ENCODE measurements around the gene KSR2. TPM values are rescaled to one million over a fixed set of nuclear protein-coding genes. Genes with fewer than 3 reads are reported as not detected.

The KSR2 gene
- under 0.01 TPM in 1 of 2 replicates, not detected in the other for total RNA-seq (ENCODE audit: low replicate concordance)

- DNase-seq (ENCODE audit: low read depth) = peak; percentile 16
- peak within 1 kb of the TSS; percentile 61 for H3K4me3 ChIP-seq (ENCODE audit: low read depth, low read length)
- TF ChIP-seq CTCF (IDR thresholded peaks at IDR 0.05; ENCODE audit: insufficient read depth, low read length) = no peak
Measured at GRCh38 chr12:117968826-117969659, at the start of gene KSR2. TSS of gene KSR2 (minus strand) at chr12:117968990. CDS start at chr12:117968255, 735 bp downstream.

- no peak overlapping the region for H3K4me3 ChIP-seq (ENCODE audit: low read depth, low read length)
- TF ChIP-seq CTCF (IDR thresholded peaks at IDR 0.05; ENCODE audit: insufficient read depth, low read length) = no peak
- no peak for DNase-seq (ENCODE audit: low read depth)
Measured at GRCh38 chr12:118017926-118018325, 49.1 kb upstream of the KSR2 start.

GRCh38 chr12:118016424-118017264, 47.9 kb upstream of the KSR2 start, which contains the start of gene RFC5:
TSS of gene RFC5 (plus strand) at chr12:118016703. CDS start at chr12:118016828, 125 bp downstream.
- TF ChIP-seq CTCF (IDR thresholded peaks at IDR 0.05; ENCODE audit: insufficient read depth, low read length) = no peak
- peak within 1 kb of the TSS; percentile 96 for H3K4me3 ChIP-seq (ENCODE audit: low read depth, low read length)
- peak; percentile 94 for DNase-seq (ENCODE audit: low read depth)

- no peak for DNase-seq (ENCODE audit: low read depth)
- peak overlapping the region; percentile 49 for H3K4me3 ChIP-seq (ENCODE audit: low read depth, low read length)
- no peak for TF ChIP-seq CTCF (IDR thresholded peaks at IDR 0.05; ENCODE audit: insufficient read depth, low read length)
Measured at GRCh38 chr12:118015944-118016343, 47.2 kb upstream of the KSR2 start.

- DNase-seq (ENCODE audit: low read depth) = no peak
- H3K4me3 ChIP-seq (ENCODE audit: low read depth, low read length) = no peak overlapping the region
- TF ChIP-seq CTCF (IDR thresholded peaks at IDR 0.05; ENCODE audit: insufficient read depth, low read length) = no peak
Measured at GRCh38 chr12:118015306-118015705, 46.5 kb upstream of the KSR2 start.

GRCh38 chr12:118013283-118013682, 44.5 kb upstream of the KSR2 start:
- H3K4me3 ChIP-seq (ENCODE audit: low read depth, low read length) = no peak overlapping the region
- DNase-seq (ENCODE audit: low read depth) = peak; percentile 52
- no peak for TF ChIP-seq CTCF (IDR thresholded peaks at IDR 0.05; ENCODE audit: insufficient read depth, low read length)
